ENCODE data around the gene KIAA0930.

- no peak for TF ChIP-seq EZH2phosphoT487 (IDR thresholded peaks at IDR 0.05; ENCODE audit: insufficient read depth, low read depth)
- TF ChIP-seq EZH2 (IDR thresholded peaks at IDR 0.05; ENCODE audit: insufficient read depth, poor library complexity, severe bottlenecking) = no peak
These were observed 82.8 kb downstream of the KIAA0930 start for GRCh38 chr22:45157907-45158306.

Measured in GM23248 (cell line).